K562 (cell line): ENCODE data around the gene FGF1.

ENCODE experiments used
- FOXA1 ChIP-seq: fragments of 450-650 bp; IDR thresholded peaks from 2 replicates; pipeline ENCODE4 v1.6.1; 2016; ENCODE audit warnings: mild to moderate bottlenecking, borderline replicate concordance
- HDAC3 ChIP-seq: fragments of 450-650 bp; IDR thresholded peaks from 2 replicates; pipeline ENCODE4 v1.6.1; 2018; ENCODE audit warnings: borderline replicate concordance, mild to moderate bottlenecking, moderate library complexity; ENCODE audit not compliant: partially characterized antibody
- MYNN ChIP-seq, 2 experiments: sonication (generic); formaldehyde crosslinking in 1 of 2; IDR thresholded peaks; 2 replicates each; pipeline versions ENCODE4 v1.5.0 to v1.6.1; 2016 to 2020; ENCODE audit warnings: antibody characterized with exemption in 1 of 2, missing genetic modification reagents in 1 of 2
- NFATC3 ChIP-seq: fragments of 450-650 bp; IDR thresholded peaks from 2 replicates; pipeline ENCODE4 v1.6.1; 2017; ENCODE audit warnings: mild to moderate bottlenecking
- POLR2A ChIP-seq: fragments of 450-650 bp; conservative IDR thresholded peaks from 2 replicates; pipeline ENCODE4 v1.6.1; 2016
- RAD21 ChIP-seq, 2 experiments: fragments of 250-450 bp in 1 of 2; fragments of 450-650 bp in 1 of 2; sonication (Bioruptor Pico) in 1 of 2; formaldehyde crosslinking in 1 of 2; IDR thresholded peaks in 1 of 2; conservative IDR thresholded peaks in 1 of 2; 2 replicates each; pipeline versions ENCODE4 v1.4.0 to v1.8.0; 2020 to 2022; ENCODE audit warnings: mild to moderate bottlenecking in 2 of 2, moderate library complexity in 1 of 2
- TF ChIP-seq, protein P1 (sequence below): fragments of 450-650 bp; formaldehyde crosslinking; IDR thresholded peaks from 2 replicates; pipeline ENCODE4 v1.4.0; 2022; ENCODE audit warnings: missing genetic modification characterization
- TF ChIP-seq, protein P2 (sequence below): fragments of 450-650 bp; formaldehyde crosslinking; IDR thresholded peaks from 2 replicates; pipeline ENCODE4 v1.4.0; 2022; ENCODE audit warnings: mild to moderate bottlenecking, moderate library complexity
- TF ChIP-seq, protein P3 (sequence below): IDR thresholded peaks from 2 replicates; pipeline ENCODE4 v1.6.1; 2012; ENCODE audit warnings: low read depth, low read length, improper control_type of control experiment, borderline replicate concordance
- TF ChIP-seq, protein P4 (sequence below): fragments of 250-450 bp; sonication (Bioruptor Pico); IDR thresholded peaks from 2 replicates; pipeline ENCODE4 v1.4.0; 2020; ENCODE audit warnings: mild to moderate bottlenecking, moderate library complexity
- TF ChIP-seq, protein P5 (sequence below): fragments of 250-450 bp; sonication (Bioruptor Pico); IDR thresholded peaks from 2 replicates; pipeline ENCODE4 v1.5.0; 2021; ENCODE audit warnings: mild to moderate bottlenecking, borderline replicate concordance

DNA sequence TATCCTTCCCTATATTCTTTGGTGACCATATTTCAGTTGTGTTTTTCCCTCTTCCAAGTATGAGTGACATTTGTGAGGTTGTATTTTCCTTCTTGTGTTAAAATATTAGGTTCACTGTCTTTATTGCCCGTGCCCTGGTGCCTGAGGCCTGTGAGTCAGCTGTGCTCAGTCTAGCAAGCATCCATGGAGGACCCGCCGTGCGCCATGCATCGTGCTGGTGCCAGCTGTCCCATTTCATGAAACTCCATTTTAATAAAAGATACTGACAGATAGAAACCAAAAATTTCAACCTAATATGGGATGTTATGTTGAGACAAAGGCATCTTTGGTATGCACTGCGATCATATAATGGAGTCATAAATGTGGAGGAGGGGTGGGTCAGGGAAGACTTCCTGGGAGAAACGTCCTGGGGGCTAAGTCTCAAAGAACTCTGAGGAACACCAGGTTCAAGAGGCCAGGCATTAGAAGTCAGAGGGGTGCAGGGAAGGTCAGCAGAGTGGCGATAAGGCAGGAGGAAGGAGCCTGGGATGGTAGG, 34.0 kb upstream of the FGF1 start:
- TF ChIP-seq RAD21 (CRISPR knock-in tag; conservative IDR thresholded peaks at IDR 0.05 in 1 of 2, IDR thresholded peaks at IDR 0.05 in 1 of 2) (no peak), FOXA1 (no peak), HDAC3 (no peak), NFATC3 (no peak), MYNN (IDR thresholded peaks at IDR 0.05) (no peak), MYNN (CRISPR knock-in tag; IDR thresholded peaks at IDR 0.05) (no peak), POLR2A (no peak)
- TF ChIP-seq, protein P1, sequence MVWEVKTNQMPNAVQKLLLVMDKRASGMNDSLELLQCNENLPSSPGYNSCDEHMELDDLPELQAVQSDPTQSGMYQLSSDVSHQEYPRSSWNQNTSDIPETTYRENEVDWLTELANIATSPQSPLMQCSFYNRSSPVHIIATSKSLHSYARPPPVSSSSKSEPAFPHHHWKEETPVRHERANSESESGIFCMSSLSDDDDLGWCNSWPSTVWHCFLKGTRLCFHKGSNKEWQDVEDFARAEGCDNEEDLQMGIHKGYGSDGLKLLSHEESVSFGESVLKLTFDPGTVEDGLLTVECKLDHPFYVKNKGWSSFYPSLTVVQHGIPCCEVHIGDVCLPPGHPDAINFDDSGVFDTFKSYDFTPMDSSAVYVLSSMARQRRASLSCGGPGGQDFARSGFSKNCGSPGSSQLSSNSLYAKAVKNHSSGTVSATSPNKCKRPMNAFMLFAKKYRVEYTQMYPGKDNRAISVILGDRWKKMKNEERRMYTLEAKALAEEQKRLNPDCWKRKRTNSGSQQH (CRISPR knock-in tag) = no peak
- TF ChIP-seq, protein P2, sequence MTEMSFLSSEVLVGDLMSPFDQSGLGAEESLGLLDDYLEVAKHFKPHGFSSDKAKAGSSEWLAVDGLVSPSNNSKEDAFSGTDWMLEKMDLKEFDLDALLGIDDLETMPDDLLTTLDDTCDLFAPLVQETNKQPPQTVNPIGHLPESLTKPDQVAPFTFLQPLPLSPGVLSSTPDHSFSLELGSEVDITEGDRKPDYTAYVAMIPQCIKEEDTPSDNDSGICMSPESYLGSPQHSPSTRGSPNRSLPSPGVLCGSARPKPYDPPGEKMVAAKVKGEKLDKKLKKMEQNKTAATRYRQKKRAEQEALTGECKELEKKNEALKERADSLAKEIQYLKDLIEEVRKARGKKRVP (CRISPR knock-in tag) = no peak
- TF ChIP-seq, protein P3, sequence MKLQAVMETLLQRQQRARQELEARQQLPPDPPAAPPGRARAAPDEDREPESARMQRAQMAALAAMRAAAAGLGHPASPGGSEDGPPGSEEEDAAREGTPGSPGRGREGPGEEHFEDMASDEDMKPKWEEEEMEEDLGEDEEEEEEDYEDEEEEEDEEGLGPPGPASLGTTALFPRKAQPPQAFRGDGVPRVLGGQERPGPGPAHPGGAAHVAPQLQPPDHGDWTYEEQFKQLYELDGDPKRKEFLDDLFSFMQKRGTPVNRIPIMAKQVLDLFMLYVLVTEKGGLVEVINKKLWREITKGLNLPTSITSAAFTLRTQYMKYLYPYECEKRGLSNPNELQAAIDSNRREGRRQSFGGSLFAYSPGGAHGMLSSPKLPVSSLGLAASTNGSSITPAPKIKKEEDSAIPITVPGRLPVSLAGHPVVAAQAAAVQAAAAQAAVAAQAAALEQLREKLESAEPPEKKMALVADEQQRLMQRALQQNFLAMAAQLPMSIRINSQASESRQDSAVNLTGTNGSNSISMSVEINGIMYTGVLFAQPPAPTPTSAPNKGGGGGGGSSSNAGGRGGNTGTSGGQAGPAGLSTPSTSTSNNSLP = no peak
- TF ChIP-seq, protein P4, sequence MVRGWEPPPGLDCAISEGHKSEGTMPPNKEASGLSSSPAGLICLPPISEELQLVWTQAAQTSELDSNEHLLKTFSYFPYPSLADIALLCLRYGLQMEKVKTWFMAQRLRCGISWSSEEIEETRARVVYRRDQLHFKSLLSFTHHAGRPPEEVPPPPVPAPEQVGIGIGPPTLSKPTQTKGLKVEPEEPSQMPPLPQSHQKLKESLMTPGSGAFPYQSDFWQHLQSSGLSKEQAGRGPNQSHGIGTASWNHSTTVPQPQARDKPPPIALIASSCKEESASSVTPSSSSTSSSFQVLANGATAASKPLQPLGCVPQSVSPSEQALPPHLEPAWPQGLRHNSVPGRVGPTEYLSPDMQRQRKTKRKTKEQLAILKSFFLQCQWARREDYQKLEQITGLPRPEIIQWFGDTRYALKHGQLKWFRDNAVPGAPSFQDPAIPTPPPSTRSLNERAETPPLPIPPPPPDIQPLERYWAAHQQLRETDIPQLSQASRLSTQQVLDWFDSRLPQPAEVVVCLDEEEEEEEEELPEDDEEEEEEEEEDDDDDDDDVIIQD (CRISPR knock-in tag) = no peak
- TF ChIP-seq, protein P5, sequence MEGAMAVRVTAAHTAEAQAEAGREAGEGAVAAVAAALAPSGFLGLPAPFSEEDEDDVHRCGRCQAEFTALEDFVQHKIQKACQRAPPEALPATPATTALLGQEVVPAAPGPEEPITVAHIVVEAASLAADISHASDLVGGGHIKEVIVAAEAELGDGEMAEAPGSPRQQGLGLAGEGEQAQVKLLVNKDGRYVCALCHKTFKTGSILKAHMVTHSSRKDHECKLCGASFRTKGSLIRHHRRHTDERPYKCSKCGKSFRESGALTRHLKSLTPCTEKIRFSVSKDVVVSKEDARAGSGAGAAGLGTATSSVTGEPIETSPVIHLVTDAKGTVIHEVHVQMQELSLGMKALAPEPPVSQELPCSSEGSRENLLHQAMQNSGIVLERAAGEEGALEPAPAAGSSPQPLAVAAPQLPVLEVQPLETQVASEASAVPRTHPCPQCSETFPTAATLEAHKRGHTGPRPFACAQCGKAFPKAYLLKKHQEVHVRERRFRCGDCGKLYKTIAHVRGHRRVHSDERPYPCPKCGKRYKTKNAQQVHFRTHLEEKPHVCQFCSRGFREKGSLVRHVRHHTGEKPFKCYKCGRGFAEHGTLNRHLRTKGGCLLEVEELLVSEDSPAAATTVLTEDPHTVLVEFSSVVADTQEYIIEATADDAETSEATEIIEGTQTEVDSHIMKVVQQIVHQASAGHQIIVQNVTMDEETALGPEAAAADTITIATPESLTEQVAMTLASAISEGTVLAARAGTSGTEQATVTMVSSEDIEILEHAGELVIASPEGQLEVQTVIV (CRISPR knock-in tag) = no peak
